ENCODE measurements around the gene ALG5.

DNA sequence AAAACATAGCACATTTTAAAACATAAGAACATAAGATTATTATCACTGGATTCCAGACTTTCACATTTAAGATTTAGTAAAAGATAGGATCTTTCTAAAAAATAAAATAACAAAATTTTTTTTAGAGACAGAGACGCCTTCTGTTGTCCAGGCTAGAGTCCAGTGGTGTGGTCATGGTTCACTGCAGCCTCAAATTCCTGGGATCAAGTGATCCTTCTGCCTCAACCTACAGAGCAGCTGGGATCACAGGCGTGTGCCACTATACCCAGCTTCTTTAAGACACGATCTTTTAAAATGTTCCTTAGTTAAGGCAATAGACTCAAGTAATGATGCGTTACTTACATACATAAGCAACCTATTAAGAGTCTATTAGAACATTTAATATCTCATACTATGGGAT lies 32.7 kb downstream of the ALG5 start:
- TF ChIP-seq CTCF (IDR thresholded peaks at IDR 0.05) (no peak), POLR2A (IDR thresholded peaks at IDR 0.05) (no peak)
